H1 (cell line): ENCODE results near the gene RAB11A. TPM values are rescaled to one million over a fixed set of nuclear protein-coding genes. Genes with fewer than 3 reads are reported as not detected.

Source experiments
- CTCF ChIA-PET: fragments of 300-600 bp; sonication (Branson Sonifier 250); formaldehyde crosslinking; loops from one replicate; lab custom pipeline; 2021; ENCODE audit not compliant: partially characterized antibody; lab: Charles Lee
- POLR2A ChIA-PET: fragments of 300-600 bp; sonication (Branson Sonifier 250); formaldehyde crosslinking; loops from one replicate; lab custom pipeline; 2021; ENCODE audit warnings: inconsistent platforms; ENCODE audit not compliant: partially characterized antibody; lab: Charles Lee
- DNase-seq, 2 experiments: peaks; one replicate each; pipeline versions ENCODE4 v3.0.0 to v3.0.0-alpha.2; 2010 to 2022; ENCODE audit warnings: low spot score in 2 of 2, low read depth in 1 of 2, mixed read lengths in 1 of 2
- FAIRE-seq: peaks from 2 replicates; lab custom pipeline; 2011; peaks lifted over from hg19 to GRCh38; lab: Jason Lieb, UNC
- H2AFZ ChIP-seq: 2 replicates; pipeline ENCODE4 v1.8.1; 2012; ENCODE audit warnings: low read length, inconsistent platforms
- H2AK5ac ChIP-seq: 2 replicates; pipeline ENCODE4 v1.6.1; 2013; ENCODE audit warnings: low read depth, low read length
- H2BK120ac ChIP-seq: replicated peaks from 2 replicates; pipeline ENCODE3; 2013; ENCODE audit warnings: low read depth, low read length, inconsistent platforms
- H2BK12ac ChIP-seq: 2 replicates; pipeline ENCODE4 v1.6.1; 2013; ENCODE audit warnings: low read depth, low read length
- H2BK15ac ChIP-seq: 2 replicates; pipeline ENCODE4 v1.6.1; 2013; ENCODE audit warnings: low read length
- H2BK20ac ChIP-seq: 2 replicates; pipeline ENCODE4 v1.6.1; 2013; ENCODE audit warnings: low read length
- H2BK5ac ChIP-seq: 2 replicates; pipeline ENCODE4 v1.6.1; 2013; ENCODE audit warnings: low read depth, low read length
- H3K14ac ChIP-seq: 2 replicates; pipeline ENCODE4 v1.6.1; 2013; ENCODE audit warnings: inconsistent platforms; ENCODE audit not compliant: insufficient read length
- H3K18ac ChIP-seq: 2 replicates; pipeline ENCODE4 v1.6.1; 2013; ENCODE audit warnings: low read length; ENCODE audit errors: extremely low read depth
- H3K23ac ChIP-seq: 2 replicates; pipeline ENCODE4 v1.6.1; 2013; ENCODE audit warnings: inconsistent platforms; ENCODE audit not compliant: insufficient read length
- H3K23me2 ChIP-seq: 2 replicates; pipeline ENCODE4 v1.6.1; 2013; ENCODE audit warnings: low read depth, low read length
- H3K27ac ChIP-seq: 2 replicates; pipeline ENCODE4 v1.6.1; 2011; ENCODE audit warnings: low read depth, low read length, inconsistent platforms
- H3K27me3 ChIP-seq, 4 experiments: replicated peaks in 1 of 4; 1 replicate in 1 of 4; 2 replicates in 3 of 4; pipeline versions ENCODE4 v1.6.1 to v1.8.1; 2011 to 2013; ENCODE audit warnings: low read length in 3 of 4, mild to moderate bottlenecking in 3 of 4, inconsistent platforms in 2 of 4, mixed read lengths in 2 of 4, moderate library complexity in 1 of 4; ENCODE audit not compliant: control insufficient read depth in 3 of 4, insufficient read depth in 3 of 4; ENCODE audit errors: extremely low read depth in 1 of 4
- H3K36me3 ChIP-seq, 4 experiments: 2 replicates each; pipeline versions ENCODE4 v1.6.1 to v1.8.1; 2011 to 2013; ENCODE audit warnings: mild to moderate bottlenecking in 4 of 4, low read length in 3 of 4, moderate library complexity in 2 of 4, control low read depth in 1 of 4, inconsistent platforms in 1 of 4; ENCODE audit not compliant: insufficient read depth in 4 of 4, control insufficient read depth in 2 of 4
- H3K4ac ChIP-seq: replicated peaks from 2 replicates; pipeline ENCODE3; 2013; ENCODE audit warnings: low read length, low read depth, mixed read lengths, inconsistent platforms; ENCODE audit not compliant: insufficient read length
- H3K4me1 ChIP-seq, 4 experiments: replicated peaks in 1 of 4; 1 replicate in 1 of 4; 2 replicates in 3 of 4; pipeline versions ENCODE4 v1.6.1 to v1.8.1; 2011 to 2013; ENCODE audit warnings: low read length in 3 of 4, inconsistent platforms in 2 of 4, mixed read lengths in 1 of 4; ENCODE audit not compliant: insufficient read depth in 4 of 4, control insufficient read depth in 3 of 4
- H3K4me2 ChIP-seq, 2 experiments: 2 replicates each; pipeline versions ENCODE4 v1.6.1 to v1.8.1; 2011 to 2013; ENCODE audit warnings: low read depth in 2 of 2, low read length in 2 of 2, control low read depth in 1 of 2, inconsistent platforms in 1 of 2, mild to moderate bottlenecking in 1 of 2; ENCODE audit not compliant: insufficient read depth in 1 of 2
- H3K4me3 ChIP-seq, 4 experiments: fragments of 200-600, 300-600 bp in 1 of 4; sonication (generic), shearing (Covaris generic), sonication (Bioruptor Twin) in 1 of 4; 2 replicates each; pipeline versions ENCODE4 v1.5.1 to v1.8.1; 2011 to 2016; ENCODE audit warnings: low read length in 4 of 4, low read depth in 3 of 4, control low read depth in 2 of 4, inconsistent platforms in 2 of 4, mild to moderate bottlenecking in 2 of 4, mixed read lengths in 1 of 4, moderate library complexity in 1 of 4; ENCODE audit not compliant: insufficient read depth in 2 of 4; ENCODE audit errors: extremely low read depth in 1 of 4
- H3K56ac ChIP-seq: replicated peaks from 2 replicates; pipeline ENCODE3; 2013; ENCODE audit warnings: low read depth, mild to moderate bottlenecking, mixed read lengths, low read length, inconsistent platforms; ENCODE audit not compliant: insufficient read length
- H3K79me1 ChIP-seq: 2 replicates; pipeline ENCODE4 v1.6.1; 2013; ENCODE audit warnings: low read depth, low read length, control low read depth
- H3K79me2 ChIP-seq, 2 experiments: 2 replicates each; pipeline versions ENCODE4 v1.6.1 to v1.8.1; 2012 to 2013; ENCODE audit warnings: low read length in 2 of 2, mild to moderate bottlenecking in 2 of 2, inconsistent platforms in 1 of 2; ENCODE audit not compliant: insufficient read depth in 2 of 2, control insufficient read depth in 1 of 2
- H3K9ac ChIP-seq, 4 experiments: replicated peaks in 1 of 4; 1 replicate in 1 of 4; 2 replicates in 3 of 4; pipeline versions ENCODE4 v1.6.1 to v1.8.1; 2011 to 2013; ENCODE audit warnings: low read depth in 3 of 4, low read length in 3 of 4, control low read depth in 2 of 4, mild to moderate bottlenecking in 2 of 4, moderate library complexity in 2 of 4, inconsistent platforms in 1 of 4; ENCODE audit errors: extremely low read depth in 1 of 4
- H3K9me3 ChIP-seq, 2 experiments: 2 replicates each; pipeline versions ENCODE4 v1.6.1 to v1.8.1; 2012 to 2013; ENCODE audit warnings: mild to moderate bottlenecking in 2 of 2, moderate library complexity in 2 of 2, control low read depth in 1 of 2, inconsistent platforms in 1 of 2, low read depth in 1 of 2, low read length in 1 of 2, mixed read lengths in 1 of 2; ENCODE audit not compliant: insufficient read depth in 2 of 2
- H4K20me1 ChIP-seq, 2 experiments: replicated peaks in 1 of 2; 2 replicates each; pipeline versions ENCODE3 to v1.8.1; 2011 to 2013; ENCODE audit warnings: inconsistent platforms in 2 of 2, low read length in 2 of 2, mild to moderate bottlenecking in 1 of 2; ENCODE audit not compliant: insufficient read depth in 2 of 2, control insufficient read depth in 1 of 2
- H4K5ac ChIP-seq: 2 replicates; pipeline ENCODE4 v1.6.1; 2013; ENCODE audit warnings: low read length, low read depth, mixed read lengths, inconsistent platforms; ENCODE audit not compliant: insufficient read length
- H4K8ac ChIP-seq: 2 replicates; pipeline ENCODE4 v1.8.0; 2013; ENCODE audit warnings: mild to moderate bottlenecking, moderate library complexity, low read length, inconsistent platforms; ENCODE audit not compliant: insufficient read depth; ENCODE audit errors: extremely low read depth
- H4K91ac ChIP-seq: replicated peaks from 2 replicates; pipeline ENCODE3; 2013; ENCODE audit warnings: low read length, mixed read lengths, inconsistent platforms; ENCODE audit not compliant: insufficient read length
- ASH2L ChIP-seq: fragments of 200-600, 300-600 bp; sonication (generic); IDR thresholded peaks from one replicate; pipeline ENCODE4 v1.7.1; 2017; ENCODE audit warnings: low read length
- CEBPB ChIP-seq: IDR thresholded peaks from 2 replicates; pipeline ENCODE4 v1.6.1; 2012; ENCODE audit warnings: low read depth, low read length
- CHD1 ChIP-seq: IDR thresholded peaks from 2 replicates; pipeline ENCODE4 v1.6.1; 2012; ENCODE audit warnings: low read depth, low read length, improper control_type of control experiment
- CTBP2 ChIP-seq: IDR thresholded peaks from 2 replicates; pipeline ENCODE4 v1.7.0; 2011; ENCODE audit warnings: borderline replicate concordance, mild to moderate bottlenecking, moderate library complexity, mixed read lengths, low read length; ENCODE audit not compliant: insufficient read depth, insufficient read length
- EP300 ChIP-seq, 2 experiments: IDR thresholded peaks; 1 replicate in 1 of 2; 2 replicates in 1 of 2; pipeline ENCODE4 v1.6.1; 2011 to 2012; ENCODE audit warnings: low read depth in 2 of 2, low read length in 2 of 2, mild to moderate bottlenecking in 2 of 2, borderline replicate concordance in 1 of 2, inconsistent platforms in 1 of 2, moderate library complexity in 1 of 2
- FOSL1 ChIP-seq: IDR thresholded peaks from 2 replicates; pipeline ENCODE4 v1.6.1; 2011; ENCODE audit warnings: mild to moderate bottlenecking, low read depth, low read length, moderate library complexity; ENCODE audit not compliant: insufficient read depth
- GTF2F1 ChIP-seq: IDR thresholded peaks from 2 replicates; pipeline ENCODE4 v1.6.1; 2012; ENCODE audit warnings: low read depth, low read length, improper control_type of control experiment, borderline replicate concordance
- JUND ChIP-seq: IDR thresholded peaks from 2 replicates; pipeline ENCODE4 v1.6.1; 2011; ENCODE audit warnings: mild to moderate bottlenecking, improper control_type of control experiment, low read length
- MAFK ChIP-seq: IDR thresholded peaks from 2 replicates; pipeline ENCODE4 v1.6.1; 2012; ENCODE audit warnings: low read depth, mild to moderate bottlenecking, improper control_type of control experiment, low read length
- RFX5 ChIP-seq: IDR thresholded peaks from 2 replicates; pipeline ENCODE4 v1.6.1; 2011; ENCODE audit warnings: low read depth, low read length, improper control_type of control experiment, borderline replicate concordance
- RXRA ChIP-seq: IDR thresholded peaks from 2 replicates; pipeline ENCODE4 v1.6.1; 2011; ENCODE audit warnings: low read depth, mild to moderate bottlenecking, low read length, moderate library complexity; ENCODE audit not compliant: insufficient read depth
- SIX5 ChIP-seq: IDR thresholded peaks from 2 replicates; pipeline ENCODE4 v1.6.1; 2011; ENCODE audit warnings: mild to moderate bottlenecking, low read depth, low read length
- SP2 ChIP-seq: IDR thresholded peaks from 2 replicates; pipeline ENCODE4 v1.6.1; 2012; ENCODE audit warnings: mild to moderate bottlenecking, low read length, inconsistent platforms
- SP4 ChIP-seq: IDR thresholded peaks from 2 replicates; pipeline ENCODE4 v1.6.1; 2012; ENCODE audit warnings: low read length, inconsistent platforms
- TCF12 ChIP-seq: IDR thresholded peaks from 2 replicates; pipeline ENCODE4 v1.6.1; 2011; ENCODE audit warnings: low read depth, mild to moderate bottlenecking, low read length
- WGBS, 2 experiments: shearing (Covaris generic) in 1 of 2; methylation state at CpG; one replicate each; pipeline versions ENCODE4 v1.1.6 to v1.1.7; 2013 to 2015; ENCODE audit warnings: low lambda C conversion rate in 2 of 2, mixed read lengths in 2 of 2, inconsistent platforms in 1 of 2, low coverage in 1 of 2, missing lambda C conversion rate in 1 of 2; ENCODE audit not compliant: insufficient replicate concordance in 2 of 2, insufficient coverage in 1 of 2, insufficient read length in 1 of 2; ENCODE audit errors: extremely low coverage in 1 of 2, missing lambda C conversion rate in 1 of 2; 5-methylcytosine and 5-hydroxymethylcytosine counted together
- polyA plus RNA-seq, 7 experiments: library from polyadenylated mRNA; depleted of rRNA in 3 of 7; stranded (reverse) in 5 of 7; unstranded in 2 of 7; fragments of >200 nt in 5 of 7; fragments of 200-250 nt in 2 of 7; gene quantifications; 1 replicate in 5 of 7; 2 replicates in 1 of 7; 4 replicates in 1 of 7; pipeline versions ENCODE4 v1.2.1 to v1.2.3, GENCODE V29; 2011 to 2013; ENCODE audit warnings: missing spikeins in 2 of 7, mixed read lengths in 2 of 7
- total RNA-seq: library from RNA; stranded (reverse); fragmentation: NEBNext Ultra II Directional; extraction: Animal tissue kit (Norgen Biotek cat#: 25700); gene quantifications from 2 replicates; pipeline ENCODE4 v1.2.1, GENCODE V29; 2021
- TF ChIP-seq, protein P1 (sequence below): IDR thresholded peaks from 2 replicates; pipeline ENCODE4 v1.6.1; 2012; ENCODE audit warnings: inconsistent platforms

Gene RAB11A
- total and polyA plus RNA-seq, 2 of the 8 experiments (the other 6 are each of a cell fraction or from before 2014, with no cell fraction given), result 211 to 254 TPM

DNA sequence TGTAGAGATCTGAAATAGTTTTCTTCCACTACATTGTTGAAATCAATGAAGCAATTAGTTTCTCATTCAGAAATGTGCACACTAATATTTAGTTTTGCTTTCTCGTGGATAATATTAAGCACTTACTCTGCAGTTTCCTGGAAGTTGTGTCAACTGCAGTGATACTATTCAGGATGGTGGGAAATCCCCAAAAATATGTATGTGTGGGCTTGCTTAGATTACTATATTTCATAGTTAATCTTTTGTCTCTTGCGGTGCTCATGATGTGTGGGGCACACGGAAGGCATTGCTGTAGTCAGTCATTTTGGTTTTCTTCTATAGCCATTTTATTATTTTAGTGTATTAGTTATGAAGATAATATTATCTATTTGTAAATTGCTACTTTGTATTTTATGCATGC is 19.7 kb downstream of the RAB11A start:
- WGBS, 2 experiments, result 94% methylated on average over 3 of the region's 3 CpGs; no CpG with 5 or more reads in 1 of the 2 experiments
- H3K27me3 ChIP-seq, result no peaks in the 10 kb centered on the region

More for the DNA sequence above, 19.7 kb downstream of the RAB11A start:
- no peak overlapping the region for H2AK5ac ChIP-seq
- H2BK15ac ChIP-seq, result no peak overlapping the region
- H2BK5ac ChIP-seq, result no peak overlapping the region
- peaks cover 0 to 34% (median 15%) of the 10 kb centered on the region in 4 experiments; a peak in 7 of 8 replicates for H3K36me3 ChIP-seq
- no peak overlapping the region for H2BK20ac ChIP-seq
- no peaks in the 10 kb centered on the region for H3K9me3 ChIP-seq
- H3K23ac ChIP-seq, result no peak overlapping the region
- no peak overlapping the region for H2BK12ac ChIP-seq
- no peak overlapping the region for H3K9ac ChIP-seq
- ChIA-PET POLR2A (no interaction called here), CTCF (no interaction called here)
- FAIRE-seq (no peak), DNase-seq (no peak)
- no peak overlapping the region for H4K8ac ChIP-seq
- H3K23me2 ChIP-seq, result no peaks in the 10 kb centered on the region
- no peak overlapping the region for H4K91ac ChIP-seq
- no peaks in the 10 kb centered on the region for H3K79me2 ChIP-seq
- H3K18ac ChIP-seq, result no peak overlapping the region
- no peaks in the 10 kb centered on the region for H3K4me1 ChIP-seq
- no peak overlapping the region for H3K4ac ChIP-seq
- H3K4me3 ChIP-seq, result no peak overlapping the region
- no peak overlapping the region for H2BK120ac ChIP-seq
- TF ChIP-seq GTF2F1 (no peak), EP300 (IDR thresholded peaks at IDR 0.05; ENCODE audit: borderline replicate concordance in 1 of 2, low read depth in 2 of 2, low read length in 2 of 2) (no peak), CHD1 (no peak), JUND (no peak), CTBP2 (no peak), FOSL1 (no peak), CEBPB (no peak), SP4 (no peak), SIX5 (no peak), ASH2L (no peak), RXRA (no peak), RFX5 (no peak), SP2 (no peak), MAFK (no peak), TCF12 (no peak)
- TF ChIP-seq, protein P1, sequence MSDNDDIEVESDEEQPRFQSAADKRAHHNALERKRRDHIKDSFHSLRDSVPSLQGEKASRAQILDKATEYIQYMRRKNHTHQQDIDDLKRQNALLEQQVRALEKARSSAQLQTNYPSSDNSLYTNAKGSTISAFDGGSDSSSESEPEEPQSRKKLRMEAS, result no peak
- no peak overlapping the region for H2AFZ ChIP-seq
- no peak overlapping the region for H4K5ac ChIP-seq
- peaks cover 3% of the 10 kb centered on the region; the same call in 1 of the 2 replicates for H3K79me1 ChIP-seq
- no peak overlapping the region for H3K56ac ChIP-seq
- no peak overlapping the region for H3K4me2 ChIP-seq
- no peak overlapping the region for H3K27ac ChIP-seq
- H3K14ac ChIP-seq, result no peak overlapping the region
- peaks cover 2 to 11% of the 10 kb centered on the region in 2 experiments for H4K20me1 ChIP-seq
